Neural crest cell (in vitro differentiated cells): ENCODE measurements around the gene SCARB2. TPM values are rescaled to one million over a fixed set of nuclear protein-coding genes. Genes with fewer than 3 reads are reported as not detected.

Experiments
- DNase-seq: peaks from one replicate; pipeline ENCODE4 v3.0.0; 2021; ENCODE audit warnings: low read depth, mixed read lengths, low spot score
- H3K27ac Mint-ChIP-seq: one replicate; pipeline ENCODE4 v1.8.0; 2021; ENCODE audit warnings: mild to moderate bottlenecking, mixed read lengths; ENCODE audit not compliant: unreplicated experiment
- H3K27me3 Mint-ChIP-seq: 2 replicates; pipeline ENCODE4 v1.8.0; 2021; ENCODE audit warnings: low read depth, mild to moderate bottlenecking, mixed read lengths
- H3K36me3 Mint-ChIP-seq: 2 replicates; pipeline ENCODE4 v1.8.0; 2021; ENCODE audit warnings: low read depth, mild to moderate bottlenecking, mixed read lengths
- H3K4me1 Mint-ChIP-seq: 2 replicates; pipeline ENCODE4 v1.8.0; 2021; ENCODE audit warnings: mixed read lengths
- H3K4me3 Mint-ChIP-seq: one replicate; pipeline ENCODE4 v1.8.0; 2021; ENCODE audit warnings: mild to moderate bottlenecking, mixed read lengths
- H3K9me3 Mint-ChIP-seq: 2 replicates; pipeline ENCODE4 v1.8.0; 2021; ENCODE audit warnings: mixed read lengths
- CTCF ChIP-seq: fragments of 200-600 bp; sonication (generic); conservative IDR thresholded peaks from 2 replicates; pipeline ENCODE4 v1.5.0; 2021; ENCODE audit warnings: antibody characterized with exemption, mild to moderate bottlenecking
- total RNA-seq: library from RNA; stranded (reverse); gene quantifications from 2 replicates; pipeline ENCODE4 v1.2.1, GENCODE V29; 2021

Gene SCARB2
- total RNA-seq, 1 donor from 2014 or later: 60.8 TPM

GRCh38 chr4:76210452-76210851 is 3.2 kb downstream of the SCARB2 start:
- Mint-ChIP-seq H3K4me3 (peak overlapping the region; percentile 48), H3K27me3 (no peaks in the 10 kb centered on the region), H3K27ac (no peak overlapping the region), H3K36me3 (no peaks in the 10 kb centered on the region), H3K9me3 (no peaks in the 10 kb centered on the region), H3K4me1 (peaks cover 66% of the 10 kb centered on the region)
- DNase-seq: no peak
- TF ChIP-seq CTCF: no peak

- H3K27ac Mint-ChIP-seq: no peak overlapping the region
- no peaks in the 10 kb centered on the region for H3K9me3 Mint-ChIP-seq
- H3K4me1 Mint-ChIP-seq: peaks cover 66% of the 10 kb centered on the region
- no peak for DNase-seq
- no peaks in the 10 kb centered on the region for H3K36me3 Mint-ChIP-seq
- no peaks in the 10 kb centered on the region for H3K27me3 Mint-ChIP-seq
- no peak for TF ChIP-seq CTCF
- H3K4me3 Mint-ChIP-seq: no peak overlapping the region
Observed at GRCh38 chr4:76209881-76210280, 3.7 kb downstream of the SCARB2 start.

DNA sequence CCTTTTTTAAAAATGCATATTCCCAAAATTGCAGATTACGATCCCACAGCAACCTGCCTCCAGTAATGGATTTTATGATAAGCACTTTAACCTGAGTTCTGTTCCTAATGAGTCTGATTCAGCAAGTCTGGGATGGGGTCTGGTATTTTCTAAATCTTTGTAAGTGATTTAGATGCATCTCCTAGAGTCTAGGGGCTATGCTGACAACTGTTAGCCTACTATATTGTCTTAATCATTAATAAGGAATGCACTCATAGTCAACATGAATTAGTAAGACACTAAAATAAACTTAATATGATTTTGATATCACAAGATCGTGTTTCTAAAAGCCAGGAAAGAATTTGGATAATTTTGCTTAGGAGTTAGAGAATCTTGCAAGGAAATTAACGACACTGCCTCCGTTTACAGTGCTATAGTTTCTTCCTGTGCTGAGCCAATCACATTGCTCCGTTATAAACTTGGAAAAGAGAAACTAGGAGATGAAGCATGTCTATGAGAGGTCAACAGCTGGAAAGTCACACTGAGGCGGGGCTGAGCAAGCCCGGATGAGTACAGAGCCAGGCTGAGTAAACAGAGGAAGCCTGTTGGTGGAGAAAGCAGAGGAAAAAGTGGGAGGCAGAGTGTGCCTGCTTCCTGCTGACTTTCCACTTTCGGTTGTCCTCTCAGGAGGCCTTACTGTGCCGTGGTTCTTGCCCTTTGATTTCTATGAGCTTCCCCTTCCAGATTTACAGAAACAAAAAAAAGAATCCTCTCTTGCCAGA is 5.4 kb downstream of the SCARB2 start:
- TF ChIP-seq CTCF: no peak
- DNase-seq: no peak
- H3K36me3 Mint-ChIP-seq: no peaks in the 10 kb centered on the region
- H3K9me3 Mint-ChIP-seq: no peaks in the 10 kb centered on the region
- peak overlapping the region; percentile 64 for H3K4me3 Mint-ChIP-seq
- no peaks in the 10 kb centered on the region for H3K27me3 Mint-ChIP-seq
- H3K27ac Mint-ChIP-seq: peak overlapping the region; percentile 14
- peaks cover 55% of the 10 kb centered on the region for H3K4me1 Mint-ChIP-seq

DNA sequence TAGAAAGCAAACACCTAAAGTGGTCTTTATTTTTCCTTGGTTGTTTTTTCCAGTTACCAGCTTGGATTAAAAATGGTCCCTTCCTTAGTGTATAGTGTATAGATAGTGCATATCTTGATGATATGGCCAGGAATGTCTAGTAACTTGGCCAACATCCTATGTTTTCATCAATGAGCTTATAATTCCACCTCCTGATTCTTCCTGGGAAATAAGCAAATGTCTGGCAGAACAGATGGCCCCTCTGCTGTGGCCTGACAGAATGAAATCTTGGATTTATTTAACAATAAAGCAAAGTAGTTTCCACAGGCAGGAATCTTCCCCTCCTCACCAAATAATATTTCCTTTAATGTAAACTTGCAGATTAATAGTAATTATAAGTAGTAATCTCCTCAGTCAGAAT is 6.1 kb downstream of the SCARB2 start:
- Mint-ChIP-seq H3K27ac (no peak overlapping the region), H3K36me3 (no peaks in the 10 kb centered on the region), H3K4me1 (peaks cover 49% of the 10 kb centered on the region), H3K4me3 (no peak overlapping the region), H3K9me3 (no peaks in the 10 kb centered on the region), H3K27me3 (no peaks in the 10 kb centered on the region)
- no peak for TF ChIP-seq CTCF
- no peak for DNase-seq

DNA sequence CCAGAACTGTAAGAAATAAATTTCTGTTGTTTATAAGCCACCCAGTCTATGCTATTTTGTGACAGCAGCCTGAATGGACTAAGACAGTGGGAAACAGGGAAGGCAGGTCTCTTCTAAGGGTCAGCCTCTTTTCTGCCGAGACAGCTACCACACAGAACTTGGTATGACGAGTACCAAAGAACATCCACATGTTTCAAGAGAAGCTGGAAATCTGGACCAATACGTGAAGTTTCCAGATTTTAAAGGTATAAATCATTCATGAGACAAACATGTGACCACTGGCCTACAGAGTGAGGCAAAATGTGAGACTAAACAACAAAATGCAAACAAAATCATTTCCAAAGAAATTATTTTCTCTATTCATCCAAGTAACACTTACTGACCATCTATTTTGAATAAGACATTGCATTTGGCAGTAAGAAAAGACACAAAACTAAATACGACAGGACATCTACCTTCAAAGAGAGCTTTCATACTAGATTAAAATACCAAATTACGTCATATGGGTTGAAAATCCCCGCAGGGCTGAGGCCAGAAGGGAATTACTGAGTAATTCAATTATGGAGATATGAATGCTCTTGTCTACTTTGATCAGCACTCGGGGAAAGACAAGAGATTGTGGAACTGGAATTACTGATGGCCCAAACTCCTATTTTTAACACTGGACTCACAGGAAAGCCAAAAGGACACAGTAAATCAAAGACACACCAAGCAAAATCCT is 7.2 kb downstream of the SCARB2 start:
- peaks cover 37% of the 10 kb centered on the region for H3K4me1 Mint-ChIP-seq
- TF ChIP-seq CTCF: no peak
- DNase-seq: no peak
- no peaks in the 10 kb centered on the region for H3K36me3 Mint-ChIP-seq
- no peaks in the 10 kb centered on the region for H3K9me3 Mint-ChIP-seq
- no peaks in the 10 kb centered on the region for H3K27me3 Mint-ChIP-seq
- H3K4me3 Mint-ChIP-seq: no peak overlapping the region
- H3K27ac Mint-ChIP-seq: no peak overlapping the region
